NCI-H2227 (cell line): ENCODE measurements around the gene GPR158.

Source experiments
- DNase-seq: peaks from one replicate; lab custom pipeline; 2025; ENCODE audit not compliant: unreplicated experiment; lab: John Stamatoyannopoulos, UW

GPR158 gene

GRCh38 chr10:25206693-25207414 is 32.1 kb downstream of the GPR158 start:
- no peak for DNase-seq

GRCh38 chr10:25209618-25210017 is 34.8 kb downstream of the GPR158 start:
- DNase-seq: no peak

- no peak for DNase-seq
Measured at GRCh38 chr10:25210265-25210664, 35.5 kb downstream of the GPR158 start.

- DNase-seq: no peak
Measured at GRCh38 chr10:25220156-25220555, 45.4 kb downstream of the GPR158 start.

- no peak for DNase-seq
Measured at GRCh38 chr10:25222085-25222660, 47.4 kb downstream of the GPR158 start.

GRCh38 chr10:25226775-25227682 is 52.2 kb downstream of the GPR158 start:
- DNase-seq: peak; percentile 66

- DNase-seq: no peak
Measured at GRCh38 chr10:25231751-25232150, 57.0 kb downstream of the GPR158 start.

GRCh38 chr10:25232204-25232603 is 57.4 kb downstream of the GPR158 start:
- DNase-seq: no peak

GRCh38 chr10:25245165-25245564 is 70.4 kb downstream of the GPR158 start:
- DNase-seq: no peak

GRCh38 chr10:25257646-25258045 is 82.8 kb downstream of the GPR158 start:
- DNase-seq: no peak

GRCh38 chr10:25261110-25261509 is 86.3 kb downstream of the GPR158 start:
- no peak for DNase-seq

- no peak for DNase-seq
Measured at GRCh38 chr10:25261558-25261957, 86.8 kb downstream of the GPR158 start.

GRCh38 chr10:25263931-25264330 is 89.1 kb downstream of the GPR158 start:
- no peak for DNase-seq

- DNase-seq: no peak
Measured at GRCh38 chr10:25278180-25278579, 103.4 kb downstream of the GPR158 start.

- DNase-seq: no peak
Measured at GRCh38 chr10:25280076-25280475, 105.3 kb downstream of the GPR158 start.

- DNase-seq: no peak
Measured at GRCh38 chr10:25280573-25280972, 105.8 kb downstream of the GPR158 start.

GRCh38 chr10:25285809-25286208 is 111.0 kb downstream of the GPR158 start:
- DNase-seq: no peak

- no peak for DNase-seq
Measured at GRCh38 chr10:25288181-25288580, 113.4 kb downstream of the GPR158 start.

- DNase-seq: no peak
Measured at GRCh38 chr10:25294032-25294926, 119.5 kb downstream of the GPR158 start.

- DNase-seq: no peak
Measured at GRCh38 chr10:25296324-25296723, 121.5 kb downstream of the GPR158 start.

GRCh38 chr10:25297466-25297865 is 122.7 kb downstream of the GPR158 start:
- no peak for DNase-seq
